Liver (tissue), 9 donors: Measurements from ENCODE around the gene XYLT1. TPM values are rescaled to one million over a fixed set of nuclear protein-coding genes. Genes with fewer than 3 reads are reported as not detected.

Experiments
- DNase-seq: peaks from one replicate; pipeline ENCODE4 v3.0.0-alpha.2; 2017; ENCODE audit warnings: low spot score
- H3K27ac ChIP-seq, 2 donors: one replicate each; pipeline ENCODE4 v1.7.0; 2013; ENCODE audit warnings: inconsistent platforms in 2 of 2, low read length in 2 of 2, control low read depth in 1 of 2, low read depth in 1 of 2, mild to moderate bottlenecking in 1 of 2
- H3K27me3 ChIP-seq, 4 donors: one replicate each; pipeline versions ENCODE4 v1.6.1 to v1.7.0; 2013; ENCODE audit warnings: low read length in 3 of 4, inconsistent platforms in 1 of 4, mild to moderate bottlenecking in 1 of 4, moderate library complexity in 1 of 4; ENCODE audit not compliant: control insufficient read depth in 4 of 4, insufficient read depth in 4 of 4
- H3K36me3 ChIP-seq, 4 donors: one replicate each; pipeline versions ENCODE4 v1.6.1 to v1.7.0; 2013; ENCODE audit warnings: low read length in 3 of 4, mild to moderate bottlenecking in 3 of 4, low read depth in 1 of 4, moderate library complexity in 1 of 4; ENCODE audit not compliant: control insufficient read depth in 4 of 4, insufficient read depth in 3 of 4
- H3K4me1 ChIP-seq, 4 donors: one replicate each; pipeline versions ENCODE4 v1.6.1 to v1.7.0; 2013; ENCODE audit warnings: low read length in 3 of 4, mild to moderate bottlenecking in 3 of 4, moderate library complexity in 1 of 4; ENCODE audit not compliant: control insufficient read depth in 4 of 4, insufficient read depth in 4 of 4
- H3K4me3 ChIP-seq, 3 donors: one replicate each; pipeline versions ENCODE4 v1.6.1 to v1.7.0; 2013; ENCODE audit warnings: low read length in 3 of 3, control low read depth in 1 of 3, low read depth in 1 of 3, mild to moderate bottlenecking in 1 of 3
- H3K9ac ChIP-seq, 2 donors: one replicate each; pipeline ENCODE4 v1.7.0; 2013; ENCODE audit warnings: low read length in 2 of 2, mild to moderate bottlenecking in 2 of 2, moderate library complexity in 2 of 2, control low read depth in 1 of 2, low read depth in 1 of 2
- H3K9me3 ChIP-seq, 4 donors: one replicate each; pipeline versions ENCODE4 v1.6.1 to v1.7.0; 2013; ENCODE audit warnings: low read length in 3 of 4; ENCODE audit not compliant: control insufficient read depth in 4 of 4
- ATF3 ChIP-seq: IDR thresholded peaks from 2 replicates; pipeline ENCODE4 v1.6.1; 2016; ENCODE audit warnings: antibody characterized with exemption
- EGR1 ChIP-seq, 2 donors: IDR thresholded peaks; 2 replicates each; pipeline ENCODE4 v1.6.1; 2016 to 2018; ENCODE audit warnings: antibody characterized with exemption in 2 of 2, low read depth in 2 of 2
- FOXA1 ChIP-seq: IDR thresholded peaks from 2 replicates; pipeline ENCODE4 v1.6.1; 2016; ENCODE audit warnings: antibody characterized with exemption
- FOXA2 ChIP-seq: IDR thresholded peaks from 2 replicates; pipeline ENCODE4 v1.6.1; 2016; ENCODE audit warnings: antibody characterized with exemption
- GABPA ChIP-seq, 2 donors: IDR thresholded peaks in 1 of 2; conservative IDR thresholded peaks in 1 of 2; 2 replicates each; pipeline ENCODE4 v1.6.1; 2016; ENCODE audit warnings: antibody characterized with exemption in 2 of 2, mild to moderate bottlenecking in 1 of 2, moderate library complexity in 1 of 2
- HNF4A ChIP-seq, 2 donors: conservative IDR thresholded peaks; 2 replicates each; pipeline ENCODE4 v1.6.1; 2016; ENCODE audit warnings: antibody characterized with exemption in 2 of 2, mild to moderate bottlenecking in 2 of 2
- HNF4G ChIP-seq: IDR thresholded peaks from 2 replicates; pipeline ENCODE4 v1.6.1; 2016; ENCODE audit warnings: antibody characterized with exemption
- JUND ChIP-seq, 2 donors: IDR thresholded peaks; 2 replicates each; pipeline ENCODE4 v1.6.1; 2016; ENCODE audit warnings: antibody characterized with exemption in 2 of 2
- MAX ChIP-seq: IDR thresholded peaks from 2 replicates; pipeline ENCODE4 v1.6.1; 2016; ENCODE audit warnings: antibody characterized with exemption
- NR2F2 ChIP-seq: IDR thresholded peaks from 2 replicates; pipeline ENCODE4 v1.6.1; 2016; ENCODE audit warnings: antibody characterized with exemption
- RAD21 ChIP-seq, 2 donors: IDR thresholded peaks; 2 replicates each; pipeline ENCODE4 v1.6.1; 2016; ENCODE audit warnings: antibody characterized with exemption in 2 of 2, mild to moderate bottlenecking in 2 of 2
- SP1 ChIP-seq: IDR thresholded peaks from 2 replicates; pipeline ENCODE4 v1.6.1; 2018; ENCODE audit warnings: antibody characterized with exemption, mild to moderate bottlenecking
- TAF1 ChIP-seq: conservative IDR thresholded peaks from 2 replicates; pipeline ENCODE4 v1.6.1; 2016; ENCODE audit warnings: antibody characterized with exemption, mild to moderate bottlenecking
- YY1 ChIP-seq: IDR thresholded peaks from 2 replicates; pipeline ENCODE4 v1.6.1; 2016; ENCODE audit warnings: antibody characterized with exemption, mild to moderate bottlenecking
- ZBTB33 ChIP-seq: IDR thresholded peaks from 2 replicates; pipeline ENCODE4 v1.6.1; 2016; ENCODE audit warnings: antibody characterized with exemption
- WGBS: extraction: QIAGEN DNeasy Blood & Tissue Kit; methylation state at CpG from one replicate; pipeline ENCODE4 v1.1.7; 2013; 5-methylcytosine and 5-hydroxymethylcytosine counted together
- polyA plus RNA-seq, 2 donors: library from polyadenylated mRNA; stranded (reverse) in 1 of 2; unstranded in 1 of 2; fragments of 200-250 nt in 1 of 2; fragments of >200 nt in 1 of 2; fragmentation: Nextera tagmentation in 1 of 2; extraction: Ambion mirVana in 1 of 2; gene quantifications; one replicate each; pipeline versions ENCODE4 v1.2.1 to v1.2.3, GENCODE V29; 2013 to 2015
- total RNA-seq, 2 donors: library from RNA; depleted of rRNA; stranded (reverse); fragments of >200 nt; gene quantifications; one replicate each; pipeline ENCODE4 v1.2.3, GENCODE V29; 2014
- TF ChIP-seq, protein P1 (sequence below): fragments of 150-350 bp; IDR thresholded peaks from 2 replicates; pipeline ENCODE4 v1.5.1; 2017; ENCODE audit warnings: improper control_type of control experiment, low read depth, low read length; ENCODE audit not compliant: missing input control
- TF ChIP-seq, protein P2 (sequence below): IDR thresholded peaks from 2 replicates; pipeline ENCODE4 v1.6.1; 2016; ENCODE audit warnings: antibody characterized with exemption, mild to moderate bottlenecking
- donor health status: healthy.
- donor health status: healthy.
- donor health status: healthy.
- donor health status: healthy.
- donor health status: healthy.

XYLT1 gene
- total and polyA plus RNA-seq, 4 donors, result 0.25 to 2.3 (median 0.53) TPM

DNA sequence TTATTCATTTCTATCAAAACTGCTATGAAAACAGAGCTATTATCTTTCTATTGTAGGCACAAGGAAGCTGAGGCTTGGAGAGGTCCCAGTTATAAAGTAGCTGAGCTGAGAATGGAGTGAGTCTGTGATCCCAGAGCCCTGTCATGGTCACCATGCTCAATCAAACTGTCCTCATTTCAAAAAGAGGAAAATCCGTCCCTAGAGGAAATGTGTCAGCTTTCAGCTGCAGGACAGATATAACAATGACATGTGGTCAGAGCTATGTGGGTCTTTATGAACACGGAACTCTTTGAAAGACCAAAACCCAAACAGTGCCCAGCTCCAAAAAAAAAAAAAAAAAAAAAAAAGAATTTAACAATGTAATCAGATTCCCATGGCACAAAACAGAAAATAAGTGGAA lies 266.1 kb downstream of the XYLT1 start:
- 55% methylated on average over 2 of the region's 2 CpGs for WGBS
- H3K4me1 ChIP-seq, result no peaks in the 10 kb centered on the region
- no peak overlapping the region for H3K4me3 ChIP-seq
- TF ChIP-seq MAX (no peak), ATF3 (no peak), GABPA (IDR thresholded peaks at IDR 0.05 in 1 of 2, conservative IDR thresholded peaks at IDR 0.05 in 1 of 2) (no peak), HNF4A (conservative IDR thresholded peaks at IDR 0.05) (no peak), EGR1 (IDR thresholded peaks at IDR 0.05; ENCODE audit: low read depth in 2 of 2) (no peak), YY1 (no peak), NR2F2 (no peak), SP1 (no peak), FOXA2 (no peak), ZBTB33 (no peak), FOXA1 (no peak), TAF1 (no peak), HNF4G (no peak)
- TF ChIP-seq, protein P1, sequence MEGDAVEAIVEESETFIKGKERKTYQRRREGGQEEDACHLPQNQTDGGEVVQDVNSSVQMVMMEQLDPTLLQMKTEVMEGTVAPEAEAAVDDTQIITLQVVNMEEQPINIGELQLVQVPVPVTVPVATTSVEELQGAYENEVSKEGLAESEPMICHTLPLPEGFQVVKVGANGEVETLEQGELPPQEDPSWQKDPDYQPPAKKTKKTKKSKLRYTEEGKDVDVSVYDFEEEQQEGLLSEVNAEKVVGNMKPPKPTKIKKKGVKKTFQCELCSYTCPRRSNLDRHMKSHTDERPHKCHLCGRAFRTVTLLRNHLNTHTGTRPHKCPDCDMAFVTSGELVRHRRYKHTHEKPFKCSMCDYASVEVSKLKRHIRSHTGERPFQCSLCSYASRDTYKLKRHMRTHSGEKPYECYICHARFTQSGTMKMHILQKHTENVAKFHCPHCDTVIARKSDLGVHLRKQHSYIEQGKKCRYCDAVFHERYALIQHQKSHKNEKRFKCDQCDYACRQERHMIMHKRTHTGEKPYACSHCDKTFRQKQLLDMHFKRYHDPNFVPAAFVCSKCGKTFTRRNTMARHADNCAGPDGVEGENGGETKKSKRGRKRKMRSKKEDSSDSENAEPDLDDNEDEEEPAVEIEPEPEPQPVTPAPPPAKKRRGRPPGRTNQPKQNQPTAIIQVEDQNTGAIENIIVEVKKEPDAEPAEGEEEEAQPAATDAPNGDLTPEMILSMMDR, result no peak
- TF ChIP-seq, protein P2, sequence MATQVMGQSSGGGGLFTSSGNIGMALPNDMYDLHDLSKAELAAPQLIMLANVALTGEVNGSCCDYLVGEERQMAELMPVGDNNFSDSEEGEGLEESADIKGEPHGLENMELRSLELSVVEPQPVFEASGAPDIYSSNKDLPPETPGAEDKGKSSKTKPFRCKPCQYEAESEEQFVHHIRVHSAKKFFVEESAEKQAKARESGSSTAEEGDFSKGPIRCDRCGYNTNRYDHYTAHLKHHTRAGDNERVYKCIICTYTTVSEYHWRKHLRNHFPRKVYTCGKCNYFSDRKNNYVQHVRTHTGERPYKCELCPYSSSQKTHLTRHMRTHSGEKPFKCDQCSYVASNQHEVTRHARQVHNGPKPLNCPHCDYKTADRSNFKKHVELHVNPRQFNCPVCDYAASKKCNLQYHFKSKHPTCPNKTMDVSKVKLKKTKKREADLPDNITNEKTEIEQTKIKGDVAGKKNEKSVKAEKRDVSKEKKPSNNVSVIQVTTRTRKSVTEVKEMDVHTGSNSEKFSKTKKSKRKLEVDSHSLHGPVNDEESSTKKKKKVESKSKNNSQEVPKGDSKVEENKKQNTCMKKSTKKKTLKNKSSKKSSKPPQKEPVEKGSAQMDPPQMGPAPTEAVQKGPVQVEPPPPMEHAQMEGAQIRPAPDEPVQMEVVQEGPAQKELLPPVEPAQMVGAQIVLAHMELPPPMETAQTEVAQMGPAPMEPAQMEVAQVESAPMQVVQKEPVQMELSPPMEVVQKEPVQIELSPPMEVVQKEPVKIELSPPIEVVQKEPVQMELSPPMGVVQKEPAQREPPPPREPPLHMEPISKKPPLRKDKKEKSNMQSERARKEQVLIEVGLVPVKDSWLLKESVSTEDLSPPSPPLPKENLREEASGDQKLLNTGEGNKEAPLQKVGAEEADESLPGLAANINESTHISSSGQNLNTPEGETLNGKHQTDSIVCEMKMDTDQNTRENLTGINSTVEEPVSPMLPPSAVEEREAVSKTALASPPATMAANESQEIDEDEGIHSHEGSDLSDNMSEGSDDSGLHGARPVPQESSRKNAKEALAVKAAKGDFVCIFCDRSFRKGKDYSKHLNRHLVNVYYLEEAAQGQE, result no peak
- H3K9me3 ChIP-seq, result no peaks in the 10 kb centered on the region
- no peak for DNase-seq
- H3K27ac ChIP-seq, result no peak overlapping the region
- H3K9ac ChIP-seq, result no peak overlapping the region
- H3K36me3 ChIP-seq, result no peaks in the 10 kb centered on the region
- H3K27me3 ChIP-seq, result no peaks in the 10 kb centered on the region

GRCh38 chr16:17204206-17204605 lies 266.6 kb downstream of the XYLT1 start:
- Histone ChIP-seq H3K4me3 (no peak overlapping the region), H3K36me3 (no peaks in the 10 kb centered on the region), H3K27me3 (no peaks in the 10 kb centered on the region), H3K27ac (no peak overlapping the region), H3K9ac (no peak overlapping the region), H3K9me3 (no peaks in the 10 kb centered on the region), H3K4me1 (no peaks in the 10 kb centered on the region)
- TF ChIP-seq HNF4G, result no peak
- no peak for TF ChIP-seq TAF1
- no peak for TF ChIP-seq NR2F2
- TF ChIP-seq RAD21 (IDR thresholded peaks at IDR 0.05), result no peak
- TF ChIP-seq EGR1 (IDR thresholded peaks at IDR 0.05; ENCODE audit: low read depth in 2 of 2), result no peak
- no peak for TF ChIP-seq FOXA1
- TF ChIP-seq GABPA (IDR thresholded peaks at IDR 0.05 in 1 of 2, conservative IDR thresholded peaks at IDR 0.05 in 1 of 2), result no peak
- TF ChIP-seq, protein P1, result no peak
- no peak for TF ChIP-seq HNF4A (conservative IDR thresholded peaks at IDR 0.05)
- no peak for TF ChIP-seq SP1
- no peak for TF ChIP-seq ATF3
- TF ChIP-seq FOXA2, result no peak
- TF ChIP-seq, protein P2, result no peak
- TF ChIP-seq JUND (IDR thresholded peaks at IDR 0.05), result no peak
- DNase-seq, result no peak
- 65% methylated on average over 2 of the region's 2 CpGs for WGBS
